C4-2B (cell line): ENCODE measurements around the gene DAPL1.

Experiments used
- CTCF ChIP-seq: fragments of 450-650 bp; conservative IDR thresholded peaks from 2 replicates; pipeline ENCODE4 v1.5.1; 2017; ENCODE audit warnings: mild to moderate bottlenecking
- ZFX ChIP-seq: fragments of 450-650 bp; IDR thresholded peaks from 2 replicates; pipeline ENCODE4 v1.6.1; 2017

- TF ChIP-seq CTCF (no peak), ZFX (no peak)
Observed at GRCh38 chr2:158750458-158751125, 44.5 kb upstream of the DAPL1 start.
